HG02610 (cell line): ENCODE data around the gene TUBA4A.
"Not testable (repeated sequence)": the region's sequence is repeated elsewhere in the genome, so short reads cannot be mapped to it uniquely, and the experiment has no call there.

Source experiments
- ATAC-seq: cut with Tn5 transposase; IDR thresholded peaks from one replicate; pipeline ENCODE4 v1.9.1; 2021; ENCODE audit warnings: mild to moderate bottlenecking, moderate library complexity; ENCODE audit not compliant: unreplicated experiment

TUBA4A gene

GRCh38 chr2:219269362-219270054, 15.8 kb upstream of the TUBA4A start:
- ATAC-seq = no peak

GRCh38 chr2:219268294-219268693, 14.6 kb upstream of the TUBA4A start:
- ATAC-seq = no peak

- no peak for ATAC-seq
Measured at GRCh38 chr2:219266886-219267285, 13.2 kb upstream of the TUBA4A start.

- ATAC-seq = no peak
Measured at GRCh38 chr2:219266232-219266631, 12.5 kb upstream of the TUBA4A start.

- no peak for ATAC-seq
Measured at GRCh38 chr2:219261024-219261855, 7.5 kb upstream of the TUBA4A start.

GRCh38 chr2:219258942-219259341, 5.2 kb upstream of the TUBA4A start:
- ATAC-seq = not testable (repeated sequence)

- ATAC-seq = peak; percentile 37
Measured at GRCh38 chr2:219254590-219255201, 978 bp upstream of the TUBA4A start.

- ATAC-seq = peak; percentile 12
Measured at GRCh38 chr2:219252900-219253752, 592 bp downstream of the TUBA4A start, which contains the start of gene TUBA4B. Gene TUBA4B, plus strand, starts transcription at chr2:219253243. Its CDS starts 165 bp downstream, at chr2:219253408.

- no peak for ATAC-seq
Measured at GRCh38 chr2:219252570-219252899, 1.2 kb downstream of the TUBA4A start.

- no peak for ATAC-seq
Measured at GRCh38 chr2:219252084-219252483, 1.6 kb downstream of the TUBA4A start.

- no peak for ATAC-seq
Measured at GRCh38 chr2:219251656-219252055, 2.1 kb downstream of the TUBA4A start.

- no peak for ATAC-seq
Measured at GRCh38 chr2:219250049-219250781, 3.5 kb downstream of the TUBA4A start.

GRCh38 chr2:219249203-219249980, 4.3 kb downstream of the TUBA4A start:
- peak; percentile 32 for ATAC-seq

- no peak for ATAC-seq
Measured at GRCh38 chr2:219248845-219249202, 4.9 kb downstream of the TUBA4A start.

- no peak for ATAC-seq
Measured at GRCh38 chr2:219247678-219248642, 5.8 kb downstream of the TUBA4A start.

GRCh38 chr2:219246559-219246958, 7.2 kb downstream of the TUBA4A start:
- no peak for ATAC-seq

GRCh38 chr2:219245899-219246230, 7.9 kb downstream of the TUBA4A start:
- ATAC-seq = no peak

GRCh38 chr2:219245148-219245898, 8.4 kb downstream of the TUBA4A start, which contains the start of the genes GLB1L and STK16:
Gene GLB1L, minus strand, starts transcription at chr2:219245444. Its CDS starts 1,871 bp downstream, at chr2:219243573.
Gene STK16, plus strand, starts transcription at chr2:219245479. Its CDS starts 521 bp downstream, at chr2:219246000.
- peak; percentile 78 for ATAC-seq
